ENCODE measurements around the gene EYA4. TPM values are rescaled to one million over a fixed set of nuclear protein-coding genes. Genes with fewer than 3 reads are reported as not detected.

Gene EYA4
- total RNA-seq, 4 donors from 2014 or later: 0.10 to 3.4 (median 0.23) TPM; not detected in 1

GRCh38 chr6:133408543-133408942 is 167.4 kb downstream of the EYA4 start:
- H3K36me3 ChIP-seq: no peaks in the 10 kb centered on the region
- H3K27ac ChIP-seq: no peak overlapping the region
- no peaks in the 10 kb centered on the region for H3K27me3 ChIP-seq
- DNase-seq (ENCODE audit: low spot score in 2 of 2): no peak
- no peak overlapping the region for H3K4me3 ChIP-seq
- TF ChIP-seq, protein P1, sequence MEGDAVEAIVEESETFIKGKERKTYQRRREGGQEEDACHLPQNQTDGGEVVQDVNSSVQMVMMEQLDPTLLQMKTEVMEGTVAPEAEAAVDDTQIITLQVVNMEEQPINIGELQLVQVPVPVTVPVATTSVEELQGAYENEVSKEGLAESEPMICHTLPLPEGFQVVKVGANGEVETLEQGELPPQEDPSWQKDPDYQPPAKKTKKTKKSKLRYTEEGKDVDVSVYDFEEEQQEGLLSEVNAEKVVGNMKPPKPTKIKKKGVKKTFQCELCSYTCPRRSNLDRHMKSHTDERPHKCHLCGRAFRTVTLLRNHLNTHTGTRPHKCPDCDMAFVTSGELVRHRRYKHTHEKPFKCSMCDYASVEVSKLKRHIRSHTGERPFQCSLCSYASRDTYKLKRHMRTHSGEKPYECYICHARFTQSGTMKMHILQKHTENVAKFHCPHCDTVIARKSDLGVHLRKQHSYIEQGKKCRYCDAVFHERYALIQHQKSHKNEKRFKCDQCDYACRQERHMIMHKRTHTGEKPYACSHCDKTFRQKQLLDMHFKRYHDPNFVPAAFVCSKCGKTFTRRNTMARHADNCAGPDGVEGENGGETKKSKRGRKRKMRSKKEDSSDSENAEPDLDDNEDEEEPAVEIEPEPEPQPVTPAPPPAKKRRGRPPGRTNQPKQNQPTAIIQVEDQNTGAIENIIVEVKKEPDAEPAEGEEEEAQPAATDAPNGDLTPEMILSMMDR (IDR thresholded peaks at IDR 0.05): no peak
- no peak for TF ChIP-seq EP300 (IDR thresholded peaks at IDR 0.05)
- no peak for TF ChIP-seq POLR2A (IDR thresholded peaks at IDR 0.05)
- no peak for TF ChIP-seq POLR2AphosphoS5 (IDR thresholded peaks at IDR 0.05)
- 78% methylated on average over 3 of the region's 3 CpGs for WGBS
- H3K4me1 ChIP-seq: no peaks in the 10 kb centered on the region
- no peaks in the 10 kb centered on the region for H3K9me3 ChIP-seq

DNA sequence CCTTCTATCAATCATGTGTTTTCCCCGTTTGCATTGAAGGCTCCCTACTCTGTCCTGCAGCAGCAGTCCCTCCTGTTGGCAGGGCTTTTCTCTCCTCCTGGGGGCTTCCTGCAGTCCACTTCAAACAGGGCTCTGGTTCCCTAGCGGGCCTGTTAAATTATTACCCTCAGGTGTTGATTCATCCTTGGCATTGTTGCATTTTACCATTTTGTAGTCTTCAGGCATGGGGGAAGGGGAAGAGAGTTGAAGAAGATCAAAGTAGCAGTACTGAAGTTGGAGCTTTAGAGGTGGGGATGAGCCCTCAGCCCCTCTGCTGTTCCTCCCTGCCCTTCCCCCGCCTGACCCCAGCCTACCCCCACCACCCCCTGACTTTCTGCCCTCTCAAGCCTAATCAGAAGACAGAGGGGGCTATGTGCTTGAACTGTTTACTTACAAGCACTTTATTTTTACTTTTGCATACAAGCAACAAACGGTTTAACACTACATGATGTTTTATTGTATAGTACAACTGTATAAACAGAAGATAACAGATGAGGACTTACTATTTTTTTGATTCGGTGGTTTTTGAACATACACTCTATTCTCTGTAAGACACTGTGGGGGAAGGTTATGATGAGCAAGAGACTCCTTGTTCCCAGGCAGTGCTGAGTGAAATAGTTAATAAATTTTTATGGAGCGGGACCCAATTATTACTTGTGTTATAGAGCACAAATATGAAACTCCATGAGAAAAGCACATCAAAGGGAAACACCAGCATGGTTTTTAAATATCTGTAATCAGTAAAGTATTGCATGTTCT is 169.7 kb downstream of the EYA4 start:
- TF ChIP-seq EP300 (IDR thresholded peaks at IDR 0.05): no peak
- no peak for TF ChIP-seq POLR2AphosphoS5 (IDR thresholded peaks at IDR 0.05)
- TF ChIP-seq, protein P1 (IDR thresholded peaks at IDR 0.05): no peak
- TF ChIP-seq POLR2A (IDR thresholded peaks at IDR 0.05): no peak
- 55% methylated on average over 6 of the region's 6 CpGs for WGBS

GRCh38 chr6:133411757-133412156 is 170.6 kb downstream of the EYA4 start:
- TF ChIP-seq POLR2A (IDR thresholded peaks at IDR 0.05): no peak
- no peak for TF ChIP-seq EP300 (IDR thresholded peaks at IDR 0.05)
- TF ChIP-seq, protein P1 (IDR thresholded peaks at IDR 0.05): no peak
- no peak for TF ChIP-seq POLR2AphosphoS5 (IDR thresholded peaks at IDR 0.05)
- no peak overlapping the region for H3K27ac ChIP-seq
- no peak for DNase-seq (ENCODE audit: low spot score in 2 of 2)
- no peaks in the 10 kb centered on the region for H3K27me3 ChIP-seq
- H3K9me3 ChIP-seq: no peaks in the 10 kb centered on the region
- H3K4me1 ChIP-seq: no peaks in the 10 kb centered on the region
- H3K4me3 ChIP-seq: no peak overlapping the region
- H3K36me3 ChIP-seq: no peaks in the 10 kb centered on the region

More for the DNA sequence above, 169.7 kb downstream of the EYA4 start:
- Histone ChIP-seq H3K4me3 (no peak overlapping the region), H3K4me1 (no peaks in the 10 kb centered on the region), H3K9me3 (no peaks in the 10 kb centered on the region), H3K36me3 (no peaks in the 10 kb centered on the region), H3K27me3 (no peaks in the 10 kb centered on the region), H3K27ac (no peak overlapping the region)
- DNase-seq (ENCODE audit: low spot score in 2 of 2): no peak

DNA sequence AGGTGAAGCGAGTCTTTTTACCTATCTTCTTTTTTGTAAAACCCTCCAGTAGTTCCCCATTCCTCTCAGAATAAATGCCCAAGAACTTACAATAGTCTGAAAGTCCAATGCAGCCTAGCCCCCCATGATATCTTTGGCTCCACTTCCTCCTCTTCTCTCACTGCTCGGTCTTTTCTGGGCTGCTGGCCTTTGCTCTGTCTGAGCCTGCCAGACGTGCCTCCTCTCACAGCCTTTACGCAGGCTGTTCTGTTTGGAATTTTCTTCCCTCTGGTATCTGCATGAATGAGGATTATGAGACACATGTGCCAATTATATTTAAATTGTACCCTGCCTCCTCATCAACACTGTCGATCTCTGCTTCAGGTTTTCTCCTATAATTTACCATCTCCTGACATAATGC is 174.1 kb downstream of the EYA4 start:
- TF ChIP-seq POLR2A (IDR thresholded peaks at IDR 0.05): no peak
- TF ChIP-seq, protein P1 (IDR thresholded peaks at IDR 0.05): no peak
- no peak for TF ChIP-seq POLR2AphosphoS5 (IDR thresholded peaks at IDR 0.05)
- no peak for TF ChIP-seq EP300 (IDR thresholded peaks at IDR 0.05)
- WGBS: 51% methylated on average over 5 of the region's 5 CpGs

DNA sequence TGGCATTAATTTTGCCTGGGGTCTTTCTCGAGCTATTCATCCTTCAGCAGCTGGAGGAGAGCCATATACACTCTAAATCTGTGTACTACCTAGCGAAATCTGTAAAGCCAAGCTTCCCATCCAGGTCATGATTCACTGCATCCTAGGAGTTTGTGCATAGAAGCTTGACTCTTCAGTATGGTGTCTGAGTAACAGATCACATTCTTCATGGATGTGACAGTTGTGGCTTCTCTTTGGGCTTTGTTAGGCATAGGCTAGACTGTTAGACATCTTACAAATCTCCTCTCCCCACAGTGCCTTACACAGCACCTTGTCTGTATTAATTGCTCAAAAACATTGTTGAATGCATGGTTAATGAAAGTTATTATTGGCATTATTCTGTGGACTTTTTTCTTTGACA is 177.0 kb downstream of the EYA4 start:
- H3K4me3 ChIP-seq: no peak overlapping the region
- H3K27ac ChIP-seq: no peak overlapping the region
- no peaks in the 10 kb centered on the region for H3K27me3 ChIP-seq
- no peaks in the 10 kb centered on the region for H3K4me1 ChIP-seq
- TF ChIP-seq, protein P1 (IDR thresholded peaks at IDR 0.05): no peak
- TF ChIP-seq POLR2A (IDR thresholded peaks at IDR 0.05) (no peak), EP300 (IDR thresholded peaks at IDR 0.05) (no peak), POLR2AphosphoS5 (IDR thresholded peaks at IDR 0.05) (no peak)
- no peaks in the 10 kb centered on the region for H3K36me3 ChIP-seq
- no peak for DNase-seq (ENCODE audit: low spot score in 2 of 2)
- 31% methylated on average over 2 of the region's 2 CpGs for WGBS
- no peaks in the 10 kb centered on the region for H3K9me3 ChIP-seq

More for the DNA sequence above, 174.1 kb downstream of the EYA4 start:
- Histone ChIP-seq H3K36me3 (no peaks in the 10 kb centered on the region), H3K4me3 (no peak overlapping the region), H3K9me3 (no peaks in the 10 kb centered on the region), H3K27ac (no peak overlapping the region), H3K27me3 (no peaks in the 10 kb centered on the region), H3K4me1 (no peaks in the 10 kb centered on the region)
- no peak for DNase-seq (ENCODE audit: low spot score in 2 of 2)
